BLaER1 treated with 17β-estradiol and CSF1 and Interleukin-3, amounts not matched to agents 10 nM and 100 nM (cell line): Measurements from ENCODE around the gene SMIM35.

ENCODE experiments used
- H3K27ac ChIP-seq, 11 experiments: shearing (Covaris generic); formaldehyde crosslinking; 2 replicates each; pipeline ENCODE4 v1.8.1; 2022
- H3K27me3 ChIP-seq, 11 experiments: shearing (Covaris generic); formaldehyde crosslinking; 2 replicates each; pipeline ENCODE4 v1.8.1; 2022
- H3K36me3 ChIP-seq, 11 experiments: shearing (Covaris generic); formaldehyde crosslinking; 2 replicates each; pipeline ENCODE4 v1.8.1; 2022
- H3K4me1 ChIP-seq, 10 experiments: shearing (Covaris generic); formaldehyde crosslinking; 2 replicates each; pipeline ENCODE4 v1.8.1; 2022
- H3K4me2 ChIP-seq, 11 experiments: shearing (Covaris generic); formaldehyde crosslinking; 2 replicates each; pipeline ENCODE4 v1.8.1; 2022
- H3K4me3 ChIP-seq, 10 experiments: shearing (Covaris generic); formaldehyde crosslinking; 2 replicates each; pipeline ENCODE4 v1.8.1; 2022
- H3K9ac ChIP-seq, 11 experiments: shearing (Covaris generic); formaldehyde crosslinking; 2 replicates each; pipeline ENCODE4 v1.8.1; 2022
- H3K9me3 ChIP-seq, 11 experiments: shearing (Covaris generic); formaldehyde crosslinking; replicated peaks in 1 of 11; 2 replicates each; pipeline ENCODE4 v1.8.1; 2022
- H4K20me1 ChIP-seq, 11 experiments: shearing (Covaris generic); formaldehyde crosslinking; 2 replicates each; pipeline ENCODE4 v1.8.1; 2022
- Cebpa-rat ChIP-seq, 11 experiments: shearing (Covaris generic); IDR thresholded peaks; 2 replicates each; pipeline ENCODE4 v1.8.1; 2022

Gene SMIM35

DNA sequence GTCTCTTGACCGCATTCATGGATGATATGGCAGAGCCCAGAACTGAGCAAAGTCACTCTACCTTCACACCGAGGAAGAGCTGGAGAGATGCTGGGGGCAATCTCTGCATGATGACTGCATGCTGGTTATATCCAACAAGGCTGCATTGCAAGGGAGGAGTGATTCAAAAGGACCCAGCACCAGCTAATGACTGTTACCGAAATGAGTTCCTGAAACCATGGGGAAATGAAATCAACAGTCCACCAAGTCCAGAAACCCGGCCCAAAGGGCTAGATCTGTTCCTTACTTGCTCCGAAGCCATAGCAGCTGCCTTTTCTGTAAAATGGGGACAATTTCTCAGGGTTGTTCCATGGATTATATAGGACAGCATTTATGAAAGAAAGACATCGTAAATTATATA lies 1.2 kb upstream of the SMIM35 start:
- peaks cover 30 to 48% (median 33%) of the 10 kb centered on the region in 11 experiments for H3K9me3 ChIP-seq

DNA sequence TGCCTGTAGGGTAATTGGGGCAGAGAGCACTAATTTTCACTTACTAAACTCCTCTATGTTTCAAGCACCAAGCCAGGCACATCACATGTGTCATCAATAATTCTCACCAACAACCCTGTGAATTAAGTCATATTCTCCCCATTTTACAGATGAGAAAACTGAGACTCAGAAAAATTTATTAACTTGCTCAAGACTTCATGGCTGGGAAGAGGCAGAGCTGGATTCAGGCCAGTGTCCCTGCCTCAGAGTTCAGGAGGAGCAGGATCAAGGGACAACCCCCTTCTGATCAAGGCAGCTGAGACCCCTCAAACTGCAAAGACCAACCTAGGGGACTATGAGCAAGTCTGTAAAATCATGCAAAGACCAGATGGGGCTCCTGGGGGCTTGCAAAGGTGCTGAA lies 2.1 kb downstream of the SMIM35 start:
- Histone ChIP-seq H3K4me2 (peak overlapping the region; percentile 63 to 89 (median 73)), H3K27ac (peak overlapping the region in 10 of 11 experiments; percentile 13 to 65 (median 54); a peak in 16 of 22 replicates), H3K27me3 (no peaks in the 10 kb centered on the region; a peak in 1 of 22 replicates), H3K9me3 (peaks cover 30 to 48% (median 33%) of the 10 kb centered on the region in 11 experiments), H3K4me1 (peaks cover 39 to 74% (median 54%) of the 10 kb centered on the region in 10 experiments), H4K20me1 (no peaks in the 10 kb centered on the region), H3K36me3 (peaks cover 0 to 7% (median 0%) of the 10 kb centered on the region in 11 experiments; a peak in 3 of 22 replicates), H3K9ac (peak overlapping the region in 5 of 11 experiments; percentile 25 to 40 (median 28); a peak in 5 of 22 replicates), H3K4me3 (no peak overlapping the region)
- TF ChIP-seq Cebpa-rat (IDR thresholded peaks at IDR 0.05) = no peak

More for the DNA sequence above, 1.2 kb upstream of the SMIM35 start:
- peak overlapping the region in 1 of 10 experiments; percentile 15; a peak in 1 of 20 replicates for H3K4me3 ChIP-seq
- H3K27me3 ChIP-seq = no peaks in the 10 kb centered on the region
- H3K4me2 ChIP-seq = peak overlapping the region; percentile 38 to 79 (median 67); a peak in 17 of 22 replicates
- no peaks in the 10 kb centered on the region for H4K20me1 ChIP-seq
- H3K9ac ChIP-seq = peak overlapping the region in 2 of 11 experiments; percentile 46 to 47; a peak in 3 of 22 replicates
- peak overlapping the region in 8 of 11 experiments; percentile 54 to 81 (median 70); a peak in 16 of 22 replicates for H3K27ac ChIP-seq
- peaks cover 28 to 55% (median 38%) of the 10 kb centered on the region in 10 experiments for H3K4me1 ChIP-seq
- H3K36me3 ChIP-seq = peaks cover 0 to 7% (median 0%) of the 10 kb centered on the region in 11 experiments; a peak in 3 of 22 replicates
- no peak for TF ChIP-seq Cebpa-rat (IDR thresholded peaks at IDR 0.05)

DNA sequence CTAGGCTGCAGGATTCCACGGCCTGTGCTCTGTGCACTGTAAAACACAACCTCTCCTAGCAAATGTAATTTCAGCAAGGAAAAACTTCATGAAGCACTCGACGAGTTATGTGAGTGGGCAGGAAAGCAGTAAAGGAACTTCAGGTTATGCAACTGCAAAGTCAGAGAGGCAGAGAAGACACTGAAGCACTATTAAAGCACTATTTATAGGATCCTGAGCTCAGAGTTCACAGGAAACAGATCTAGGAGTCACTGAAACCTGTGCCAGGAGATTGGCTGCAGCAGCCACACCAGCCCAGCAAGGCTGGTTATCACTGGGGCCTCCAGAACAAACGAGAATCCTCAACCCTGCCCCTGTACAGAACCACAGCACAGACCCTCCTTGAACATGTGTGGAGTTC lies 2.5 kb downstream of the SMIM35 start:
- peaks cover 30 to 45% (median 33%) of the 10 kb centered on the region in 11 experiments for H3K9me3 ChIP-seq

DNA sequence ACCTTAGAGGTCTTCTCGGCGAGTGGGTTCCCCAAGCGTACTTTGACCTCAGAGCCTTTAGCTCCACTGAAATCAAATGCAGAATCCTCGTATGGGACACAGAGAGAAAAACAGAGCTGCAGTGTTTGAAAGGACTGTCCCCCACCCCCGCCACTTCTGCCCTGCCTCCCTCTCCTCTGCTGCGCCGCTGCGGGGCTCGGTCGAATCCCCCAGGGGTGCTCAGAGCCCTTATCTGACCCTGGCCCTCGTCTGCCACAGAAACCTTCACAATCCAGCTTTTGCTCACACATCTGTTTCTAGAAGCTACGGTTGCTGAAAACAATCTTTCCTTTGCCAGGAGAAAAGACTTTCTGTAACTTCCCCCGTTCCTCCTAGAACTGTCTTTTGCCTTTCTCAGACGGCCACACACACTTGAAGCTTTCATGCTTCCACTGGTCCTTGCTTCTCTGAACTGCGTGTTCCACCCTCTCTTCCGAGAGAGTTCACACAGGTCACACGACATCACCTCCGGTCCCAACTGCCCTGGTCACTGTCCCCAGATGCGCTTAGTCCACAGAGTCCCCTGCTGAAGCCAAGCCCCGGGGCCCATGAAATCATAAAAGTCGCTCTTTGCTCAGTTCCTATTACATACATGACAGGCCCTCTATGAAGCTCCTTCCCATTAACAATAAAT lies 3.7 kb downstream of the SMIM35 start:
- Histone ChIP-seq H4K20me1 (no peaks in the 10 kb centered on the region; a peak in 1 of 22 replicates), H3K4me2 (peak overlapping the region; percentile 63 to 89 (median 73)), H3K36me3 (peaks cover 0 to 6% (median 0%) of the 10 kb centered on the region in 11 experiments; a peak in 3 of 22 replicates), H3K4me3 (no peak overlapping the region), H3K4me1 (peaks cover 31 to 67% (median 44%) of the 10 kb centered on the region in 10 experiments), H3K27ac (peak overlapping the region in 9 of 11 experiments; percentile 6 to 67 (median 58); a peak in 17 of 22 replicates), H3K9me3 (peaks cover 23 to 33% (median 26%) of the 10 kb centered on the region in 11 experiments), H3K9ac (peak overlapping the region in 10 of 11 experiments; percentile 2 to 66 (median 40); a peak in 14 of 22 replicates), H3K27me3 (no peaks in the 10 kb centered on the region; a peak in 1 of 22 replicates)
- no peak for TF ChIP-seq Cebpa-rat (IDR thresholded peaks at IDR 0.05)

More for the DNA sequence above, 2.5 kb downstream of the SMIM35 start:
- no peak overlapping the region for H3K4me3 ChIP-seq
- peaks cover 39 to 74% (median 54%) of the 10 kb centered on the region in 10 experiments for H3K4me1 ChIP-seq
- peak overlapping the region; percentile 63 to 89 (median 73) for H3K4me2 ChIP-seq
- H3K27ac ChIP-seq = peak overlapping the region in 10 of 11 experiments; percentile 13 to 67 (median 60); a peak in 17 of 22 replicates
- no peaks in the 10 kb centered on the region; a peak in 1 of 22 replicates for H3K27me3 ChIP-seq
- peak in 1 of 11 experiments; percentile 62; a peak in 3 of 22 replicates for TF ChIP-seq Cebpa-rat (IDR thresholded peaks at IDR 0.05)
- no peaks in the 10 kb centered on the region for H4K20me1 ChIP-seq
- H3K9ac ChIP-seq = peak overlapping the region in 7 of 11 experiments; percentile 12 to 54 (median 28); a peak in 10 of 22 replicates
- H3K36me3 ChIP-seq = peaks cover 0 to 7% (median 0%) of the 10 kb centered on the region in 11 experiments; a peak in 3 of 22 replicates

DNA sequence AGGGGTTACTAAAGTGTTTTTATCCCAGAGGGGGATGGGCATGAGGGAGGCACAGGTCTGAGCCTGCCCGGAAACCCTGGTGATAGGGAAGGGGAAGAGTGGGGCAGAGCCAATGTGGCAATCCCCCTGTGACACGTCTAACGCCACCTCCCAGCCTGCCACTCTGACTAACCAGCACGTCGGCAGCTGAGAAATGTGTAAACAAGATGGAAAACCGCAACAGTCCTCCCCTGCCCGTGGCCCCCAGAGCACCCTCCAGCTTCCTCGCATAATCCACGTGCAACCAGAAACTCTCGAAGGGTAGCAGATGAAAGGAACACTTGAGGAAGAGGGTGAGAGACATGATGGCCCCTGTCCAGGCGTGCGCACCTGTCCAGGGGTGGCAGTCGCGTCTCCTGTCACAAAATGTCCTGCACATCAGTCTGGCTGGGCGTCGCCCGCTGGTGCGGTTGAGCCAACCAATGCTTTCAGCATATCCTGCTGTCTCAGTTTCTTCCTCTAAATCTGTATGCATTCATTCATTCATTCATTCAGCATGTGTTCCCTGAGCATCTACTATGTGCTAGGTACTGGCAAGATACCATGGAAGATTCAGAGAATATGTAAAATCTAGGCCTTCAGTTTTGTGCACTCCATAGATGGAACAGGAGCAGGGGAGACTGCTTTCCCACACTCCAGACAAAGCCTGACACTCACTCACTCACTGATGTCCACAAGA lies 5.4 kb downstream of the SMIM35 start:
- H3K9me3 ChIP-seq = peaks cover 7 to 17% (median 10%) of the 10 kb centered on the region in 11 experiments; a peak in 21 of 22 replicates
- no peak overlapping the region for H3K27ac ChIP-seq
- no peak overlapping the region for H3K4me3 ChIP-seq
- H3K9ac ChIP-seq = no peak overlapping the region
- no peaks in the 10 kb centered on the region for H3K36me3 ChIP-seq
- H4K20me1 ChIP-seq = no peaks in the 10 kb centered on the region; a peak in 1 of 22 replicates
- no peak for TF ChIP-seq Cebpa-rat (IDR thresholded peaks at IDR 0.05)
- peak overlapping the region in 5 of 11 experiments; percentile 69 to 80 (median 73); a peak in 5 of 22 replicates for H3K4me2 ChIP-seq
- H3K27me3 ChIP-seq = no peaks in the 10 kb centered on the region; a peak in 1 of 22 replicates
- peaks cover 30 to 52% (median 37%) of the 10 kb centered on the region in 10 experiments for H3K4me1 ChIP-seq

DNA sequence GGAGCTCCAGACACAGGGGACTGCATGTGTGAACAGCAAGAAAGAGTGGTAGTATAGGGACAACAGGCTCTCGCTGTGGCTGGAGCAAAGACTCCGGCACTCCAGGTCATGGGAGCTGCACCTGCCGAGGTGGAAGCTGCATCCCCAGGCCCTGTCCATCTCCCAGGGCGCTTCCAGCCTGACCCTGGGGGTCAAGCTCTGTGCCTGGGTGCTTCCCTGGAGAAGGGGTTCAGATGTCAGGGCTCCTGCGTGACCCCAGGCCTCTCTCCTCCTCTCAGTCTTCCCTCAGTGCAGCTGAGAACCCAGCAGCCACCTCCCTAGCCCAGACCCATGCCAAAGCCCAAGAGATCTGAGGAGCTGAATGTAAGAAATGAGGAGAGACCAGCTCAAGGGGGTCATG lies 6.5 kb downstream of the SMIM35 start:
- no peaks in the 10 kb centered on the region; a peak in 1 of 22 replicates for H3K27me3 ChIP-seq
- H3K9me3 ChIP-seq = peaks cover 0 to 6% (median 0%) of the 10 kb centered on the region in 11 experiments; a peak in 4 of 22 replicates
- peaks cover 30 to 48% (median 37%) of the 10 kb centered on the region in 10 experiments for H3K4me1 ChIP-seq
- no peaks in the 10 kb centered on the region for H3K36me3 ChIP-seq
- TF ChIP-seq Cebpa-rat (IDR thresholded peaks at IDR 0.05) = no peak
- no peaks in the 10 kb centered on the region; a peak in 1 of 22 replicates for H4K20me1 ChIP-seq
- H3K9ac ChIP-seq = no peak overlapping the region
- no peak overlapping the region for H3K4me2 ChIP-seq
- no peak overlapping the region for H3K4me3 ChIP-seq
- no peak overlapping the region for H3K27ac ChIP-seq

DNA sequence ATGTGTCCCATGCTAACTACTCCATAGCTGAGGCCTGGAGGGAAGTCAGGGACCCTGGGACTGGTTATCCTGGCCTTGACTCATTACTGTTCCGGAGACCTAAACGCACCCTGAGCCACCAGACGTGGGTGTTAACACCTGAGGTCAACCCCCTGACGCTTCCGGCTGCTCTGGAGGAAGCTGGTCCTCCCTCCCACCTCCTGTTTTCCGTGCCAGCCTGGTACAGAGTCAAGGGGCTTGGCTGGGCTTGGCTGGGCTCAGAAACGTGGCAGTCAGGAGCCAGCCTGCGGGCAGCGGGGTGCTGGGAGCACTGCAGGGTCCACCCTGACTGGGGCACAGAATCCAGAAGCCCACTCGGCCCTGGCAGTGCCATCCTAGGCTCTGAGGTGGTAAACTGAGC lies 7.3 kb downstream of the SMIM35 start:
- no peaks in the 10 kb centered on the region for H3K36me3 ChIP-seq
- peaks cover 26 to 41% (median 34%) of the 10 kb centered on the region in 10 experiments for H3K4me1 ChIP-seq
- no peak overlapping the region for H3K4me2 ChIP-seq
- no peaks in the 10 kb centered on the region for H3K9me3 ChIP-seq
- H4K20me1 ChIP-seq = no peaks in the 10 kb centered on the region; a peak in 1 of 22 replicates
- H3K27ac ChIP-seq = no peak overlapping the region
- H3K27me3 ChIP-seq = no peaks in the 10 kb centered on the region; a peak in 1 of 22 replicates
- H3K4me3 ChIP-seq = no peak overlapping the region
- TF ChIP-seq Cebpa-rat (IDR thresholded peaks at IDR 0.05) = no peak
- no peak overlapping the region for H3K9ac ChIP-seq

DNA sequence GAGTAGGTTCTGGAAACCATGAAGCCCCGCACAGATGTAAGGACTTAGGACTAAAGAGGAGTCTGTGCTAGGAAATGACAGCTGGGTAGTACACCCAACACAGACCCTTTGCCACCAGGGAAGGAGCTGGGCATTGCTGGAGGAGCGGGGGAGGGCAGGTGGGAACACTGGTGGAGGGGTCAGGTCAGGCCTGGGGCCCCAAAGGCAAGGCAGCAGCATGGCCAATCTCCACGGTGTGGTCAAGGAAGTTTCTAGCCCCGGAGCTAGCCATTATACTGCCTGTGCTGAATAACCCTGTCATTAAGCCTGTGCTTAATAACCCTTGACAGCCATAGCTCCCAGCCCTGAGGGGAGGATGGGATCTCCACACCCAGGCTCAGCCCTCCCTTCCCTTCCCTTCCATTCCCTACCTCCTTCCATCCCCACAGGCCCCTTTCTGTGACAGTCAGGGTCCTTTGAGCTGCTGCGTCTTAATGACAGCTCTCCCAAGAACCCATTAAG lies 7.8 kb downstream of the SMIM35 start:
- Histone ChIP-seq H3K27ac (no peak overlapping the region), H3K4me3 (no peak overlapping the region), H3K4me1 (peaks cover 21 to 37% (median 32%) of the 10 kb centered on the region in 10 experiments), H3K4me2 (0 out of 22 replicates have a peak overlapping the region, but pooled peaks of 1 of the 11 experiments have one; percentile 10), H3K9ac (no peak overlapping the region), H4K20me1 (no peaks in the 10 kb centered on the region; a peak in 1 of 22 replicates), H3K27me3 (no peaks in the 10 kb centered on the region; a peak in 1 of 22 replicates), H3K36me3 (no peaks in the 10 kb centered on the region), H3K9me3 (no peaks in the 10 kb centered on the region)
- no peak for TF ChIP-seq Cebpa-rat (IDR thresholded peaks at IDR 0.05)
